ENCODE measurements around the gene FBXW8. TPM values are rescaled to one million over a fixed set of nuclear protein-coding genes. Genes with fewer than 3 reads are reported as not detected.

Gene FBXW8
- total RNA-seq, 2 donors from 2014 or later: 26.1 to 34.7 TPM

- Mint-ChIP-seq H3K27me3 (ENCODE audit: insufficient read depth) (no peaks in the 10 kb centered on the region), H3K27ac (no peak overlapping the region), H3K4me1 (peaks cover 30% of the 10 kb centered on the region), H3K4me3 (no peak overlapping the region), H3K9me3 (peaks cover 9% of the 10 kb centered on the region), H3K36me3 (ENCODE audit: low read depth) (peaks cover 52% of the 10 kb centered on the region)
- Histone ChIP-seq H3K9me3 (ENCODE audit: control insufficient read depth, low read length) (peaks cover 10% of the 10 kb centered on the region), H3K27ac (ENCODE audit: low read depth, low read length) (no peak overlapping the region), H3K4me3 (ENCODE audit: low read length) (no peak overlapping the region), H3K36me3 (ENCODE audit: control insufficient read depth, insufficient read depth, low read length) (peaks cover 33% of the 10 kb centered on the region), H3K27me3 (ENCODE audit: control insufficient read depth, insufficient read depth, low read length, poor library complexity, severe bottlenecking) (no peaks in the 10 kb centered on the region), H3K4me1 (ENCODE audit: control insufficient read depth, insufficient read depth, low read length) (peaks cover 14% of the 10 kb centered on the region), H3K9ac (ENCODE audit: extremely low read depth, low read length, poor library complexity, severe bottlenecking) (no peak overlapping the region)
- no peak for TF ChIP-seq CTCF (conservative IDR thresholded peaks at IDR 0.05)
- no peak for DNase-seq
These were observed 20.9 kb downstream of the FBXW8 start for GRCh38 chr12:116931665-116932064.

- Histone ChIP-seq H3K9ac (ENCODE audit: extremely low read depth, low read length, poor library complexity, severe bottlenecking) (no peak overlapping the region), H3K4me1 (ENCODE audit: control insufficient read depth, insufficient read depth, low read length) (peaks cover 4% of the 10 kb centered on the region), H3K27me3 (ENCODE audit: control insufficient read depth, insufficient read depth, low read length, poor library complexity, severe bottlenecking) (no peaks in the 10 kb centered on the region), H3K27ac (ENCODE audit: low read depth, low read length) (no peak overlapping the region), H3K4me3 (ENCODE audit: low read length) (no peak overlapping the region), H3K36me3 (ENCODE audit: control insufficient read depth, insufficient read depth, low read length) (peaks cover 38% of the 10 kb centered on the region), H3K9me3 (ENCODE audit: control insufficient read depth, low read length) (peaks cover 12% of the 10 kb centered on the region)
- no peak for DNase-seq
- no peak for TF ChIP-seq CTCF (conservative IDR thresholded peaks at IDR 0.05)
- Mint-ChIP-seq H3K4me1 (peaks cover 26% of the 10 kb centered on the region), H3K36me3 (ENCODE audit: low read depth) (peaks cover 60% of the 10 kb centered on the region), H3K4me3 (no peak overlapping the region), H3K27me3 (ENCODE audit: insufficient read depth) (no peaks in the 10 kb centered on the region), H3K27ac (no peak overlapping the region), H3K9me3 (peaks cover 9% of the 10 kb centered on the region)
- WGBS, 2 experiments (ENCODE audit: insufficient coverage in 1 of 2, insufficient read length in 1 of 2): 94 to 98% methylated on average over 2 of the region's 2 CpGs
These were observed 22.3 kb downstream of the FBXW8 start for GRCh38 chr12:116933091-116933490.

GRCh38 chr12:116933512-116934246 lies 22.9 kb downstream of the FBXW8 start:
- no peak for DNase-seq
- H3K36me3 Mint-ChIP-seq (ENCODE audit: low read depth): peaks cover 55% of the 10 kb centered on the region
- 100% methylated on average over 3 of the region's 3 CpGs; no CpG with 5 or more reads in 1 of the 2 experiments for WGBS, 2 experiments (ENCODE audit: insufficient coverage in 1 of 2, insufficient read length in 1 of 2)
- Histone ChIP-seq H3K4me3 (ENCODE audit: low read length) (no peak overlapping the region), H3K4me1 (ENCODE audit: control insufficient read depth, insufficient read depth, low read length) (no peaks in the 10 kb centered on the region), H3K9me3 (ENCODE audit: control insufficient read depth, low read length) (peaks cover 12% of the 10 kb centered on the region), H3K9ac (ENCODE audit: extremely low read depth, low read length, poor library complexity, severe bottlenecking) (no peak overlapping the region), H3K36me3 (ENCODE audit: control insufficient read depth, insufficient read depth, low read length) (peaks cover 40% of the 10 kb centered on the region), H3K27ac (ENCODE audit: low read depth, low read length) (no peak overlapping the region), H3K27me3 (ENCODE audit: control insufficient read depth, insufficient read depth, low read length, poor library complexity, severe bottlenecking) (no peaks in the 10 kb centered on the region)
- no peak overlapping the region for H3K4me3 Mint-ChIP-seq
- no peaks in the 10 kb centered on the region for H3K27me3 Mint-ChIP-seq (ENCODE audit: insufficient read depth)
- no peak for TF ChIP-seq CTCF (conservative IDR thresholded peaks at IDR 0.05)
- no peak overlapping the region for H3K27ac Mint-ChIP-seq
- peaks cover 21% of the 10 kb centered on the region for H3K4me1 Mint-ChIP-seq
- H3K9me3 Mint-ChIP-seq: peaks cover 9% of the 10 kb centered on the region

Measured in endodermal cell (in vitro differentiated cells).